NCI-H526 (cell line): ENCODE data around the gene PTPN12.
"Not testable (repeated sequence)": the region's sequence is repeated elsewhere in the genome, so short reads cannot be mapped to it uniquely, and the experiment has no call there.

Experiments
- DNase-seq, 2 experiments: peaks; one replicate each; lab custom pipeline; 2025; lab: John Stamatoyannopoulos, UW

Gene PTPN12

DNA sequence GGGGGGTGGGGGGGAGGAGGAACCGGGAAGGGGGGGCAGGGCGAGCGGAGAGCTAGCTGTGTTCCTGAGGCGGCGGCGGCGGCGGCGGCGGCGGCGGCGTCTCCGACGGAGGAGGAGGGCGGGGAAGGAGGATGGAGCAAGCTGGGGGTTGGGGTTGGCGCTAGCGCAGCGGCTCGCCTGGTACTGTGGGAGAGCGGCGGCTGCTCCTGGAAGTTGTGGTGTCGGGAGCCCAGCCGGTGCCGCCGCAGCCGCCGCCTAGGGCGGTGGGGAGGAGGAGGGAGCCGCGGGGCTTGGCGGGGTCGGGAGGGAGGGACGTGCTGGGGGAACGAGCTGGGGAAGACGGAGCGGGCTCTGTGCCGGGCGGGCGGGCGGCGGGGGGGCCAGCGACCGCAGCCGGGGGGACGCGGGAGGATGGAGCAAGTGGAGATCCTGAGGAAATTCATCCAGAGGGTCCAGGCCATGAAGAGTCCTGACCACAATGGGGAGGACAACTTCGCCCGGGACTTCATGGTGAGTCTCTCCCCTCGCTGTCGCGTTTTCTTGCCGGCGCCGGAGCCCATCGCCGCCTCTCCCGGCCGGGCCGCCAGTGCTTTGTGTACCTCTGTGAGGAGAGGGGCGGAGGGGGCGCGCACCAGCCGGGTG is at the start of gene PTPN12:
Gene PTPN12, plus strand, starts transcription at position 160 of the 642 bp plus-strand sequence. Its CDS starts 252 bp downstream, at position 412.
- peak; percentile 86 to 97 for DNase-seq

DNA sequence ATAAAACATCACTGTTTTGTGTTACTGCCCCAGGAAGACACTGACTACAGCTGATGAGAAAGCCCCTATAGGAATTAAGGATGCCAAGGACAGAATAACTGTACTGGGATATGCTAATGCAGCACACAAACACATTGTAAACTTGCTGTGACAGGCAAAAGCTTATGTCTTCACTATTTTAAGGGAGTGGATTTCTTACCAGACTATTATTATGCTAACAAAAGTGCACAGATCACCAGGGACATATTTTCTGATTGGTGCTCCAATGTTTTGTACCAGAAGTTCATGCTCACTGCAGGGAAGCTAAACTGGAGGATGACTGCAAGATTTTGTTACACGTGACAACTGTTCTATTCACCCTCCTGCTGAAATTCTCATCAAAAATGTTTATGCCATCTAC is 48.1 kb upstream of the PTPN12 start:
- no peak for DNase-seq

DNA sequence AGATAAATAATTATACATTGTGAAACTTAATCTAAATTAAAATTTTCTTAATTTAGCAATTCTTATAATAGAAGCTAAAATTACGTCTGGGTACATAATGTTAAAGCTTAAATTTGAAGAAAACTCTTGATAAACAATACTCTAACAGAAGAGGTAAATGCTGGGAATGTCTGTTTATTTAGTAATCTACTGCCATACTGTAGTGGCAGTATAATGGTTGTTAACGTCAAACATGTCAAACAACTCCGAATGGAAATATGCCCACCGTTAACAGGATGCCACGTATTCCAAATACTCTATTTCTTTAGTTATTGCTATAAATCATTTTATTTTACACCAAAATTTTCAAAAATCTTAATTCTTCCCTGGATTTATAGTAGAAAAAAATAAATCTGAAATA is 40.0 kb upstream of the PTPN12 start:
- no peak for DNase-seq

DNA sequence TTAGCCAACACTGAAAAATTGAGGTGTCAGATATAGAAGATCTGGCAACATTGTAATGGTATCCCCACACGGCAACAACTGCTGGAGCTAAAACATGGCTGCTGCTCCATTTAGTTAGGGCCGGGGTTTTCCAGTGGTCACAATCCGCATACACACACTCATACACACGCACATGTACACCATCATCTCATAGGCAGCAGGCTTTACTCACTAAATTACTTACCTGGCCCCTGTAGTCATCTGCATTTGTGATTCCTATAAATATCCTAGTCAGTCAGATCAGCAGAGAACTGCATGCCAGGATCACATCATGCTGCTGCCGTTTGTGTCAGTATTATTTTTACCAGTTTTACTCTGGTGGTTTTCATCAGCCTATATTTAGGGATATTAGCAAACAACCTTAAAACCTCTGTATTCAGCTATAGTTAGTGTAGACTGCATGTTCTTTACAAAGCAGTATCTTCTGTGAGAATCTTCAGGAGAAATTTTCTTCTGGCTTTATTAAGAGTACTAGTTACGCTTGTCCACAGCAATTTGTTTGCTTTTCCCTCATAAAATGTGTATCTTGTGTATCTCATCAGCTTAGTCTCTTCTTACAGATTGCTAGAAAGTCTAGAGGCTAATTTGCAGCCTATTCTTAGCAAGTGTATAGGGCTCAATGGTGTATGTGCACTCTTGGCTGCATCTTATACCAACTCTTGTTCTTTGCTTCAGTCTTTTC is 38.3 kb upstream of the PTPN12 start:
- DNase-seq = peak; percentile 14 to 28

DNA sequence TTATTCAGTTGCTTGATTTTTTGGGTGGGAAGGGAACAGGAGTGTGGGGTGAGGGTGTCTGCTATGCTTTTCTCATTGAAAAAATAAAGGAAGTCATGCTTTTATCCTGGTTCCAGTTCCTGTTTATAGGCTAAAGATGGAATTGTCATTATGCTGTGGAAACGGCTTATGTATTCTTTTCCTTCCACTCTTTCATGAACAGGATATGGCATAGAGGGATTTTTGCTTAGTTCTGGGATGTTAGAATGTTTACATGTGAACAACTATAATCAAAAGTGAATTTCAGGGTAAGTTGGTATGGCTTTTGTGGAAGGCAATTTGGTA is 35.9 kb upstream of the PTPN12 start:
- no peak for DNase-seq

DNA sequence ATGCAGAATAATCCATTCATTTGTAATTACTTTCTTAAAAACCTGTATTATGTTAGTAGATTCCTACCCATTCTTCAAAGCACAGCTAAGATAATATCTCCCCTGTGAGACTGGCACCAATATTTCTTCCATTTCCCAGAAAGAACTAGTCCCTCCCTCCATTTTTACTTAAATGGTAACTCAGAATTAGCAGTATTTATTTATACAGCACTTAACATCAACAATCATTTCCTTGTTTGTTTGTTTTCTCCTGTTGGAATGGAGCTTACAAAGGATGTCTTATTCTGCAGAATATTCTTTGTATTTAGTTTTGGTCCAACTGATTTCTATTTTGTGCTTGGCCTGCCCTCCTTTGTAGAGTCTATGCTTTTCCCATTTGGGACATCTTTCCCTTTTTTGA is 32.1 kb upstream of the PTPN12 start:
- DNase-seq = no peak

DNA sequence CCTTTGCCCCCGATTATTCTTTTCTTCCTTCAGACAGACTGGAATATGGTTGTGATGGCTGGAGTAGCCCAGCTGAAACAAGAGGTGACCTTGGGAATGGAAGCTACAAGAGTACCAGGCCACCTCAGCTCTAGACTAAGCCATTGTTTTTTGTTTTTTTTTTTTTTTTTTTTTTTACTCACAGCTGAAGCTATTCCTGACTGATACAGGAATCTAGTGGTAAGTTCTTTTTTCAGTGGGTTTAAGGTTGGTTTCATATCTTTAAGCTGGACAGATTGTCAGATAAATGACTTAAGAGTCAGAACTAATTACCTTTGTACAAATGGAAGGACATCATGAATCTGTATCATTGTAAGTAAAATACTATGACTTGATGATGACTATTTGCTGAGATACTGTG is 30.2 kb upstream of the PTPN12 start:
- DNase-seq = no peak

DNA sequence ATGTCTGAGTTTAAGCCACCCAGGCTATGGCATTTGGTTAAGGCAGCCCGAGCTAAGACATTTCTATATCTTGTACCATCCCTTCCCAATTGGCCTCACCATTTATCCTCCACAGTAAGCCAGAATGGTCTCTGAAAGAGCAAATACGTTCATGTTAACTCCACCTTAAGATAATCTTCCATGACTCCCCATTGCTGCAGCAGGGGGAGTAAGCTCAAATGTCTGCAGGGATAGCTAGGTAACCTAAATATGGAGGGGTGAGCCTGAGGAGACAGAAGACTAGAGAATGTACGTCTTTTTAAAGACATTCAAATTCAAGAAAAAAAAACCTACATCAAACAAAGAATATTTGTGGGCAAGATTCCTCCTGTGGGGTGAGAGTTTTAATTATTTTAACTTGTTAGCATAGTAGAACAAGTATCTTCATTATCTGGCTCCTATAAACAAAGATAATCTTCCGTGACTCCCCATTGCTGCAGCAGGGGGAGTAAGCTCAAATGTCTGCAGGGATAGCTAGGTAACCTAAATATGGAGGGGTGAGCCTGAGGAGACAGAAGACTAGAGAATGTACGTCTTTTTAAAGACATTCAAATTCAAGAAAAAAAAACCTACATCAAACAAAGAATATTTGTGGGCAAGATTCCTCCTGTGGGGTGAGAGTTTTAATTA is 24.0 kb upstream of the PTPN12 start:
- not testable (repeated sequence) for DNase-seq

DNA sequence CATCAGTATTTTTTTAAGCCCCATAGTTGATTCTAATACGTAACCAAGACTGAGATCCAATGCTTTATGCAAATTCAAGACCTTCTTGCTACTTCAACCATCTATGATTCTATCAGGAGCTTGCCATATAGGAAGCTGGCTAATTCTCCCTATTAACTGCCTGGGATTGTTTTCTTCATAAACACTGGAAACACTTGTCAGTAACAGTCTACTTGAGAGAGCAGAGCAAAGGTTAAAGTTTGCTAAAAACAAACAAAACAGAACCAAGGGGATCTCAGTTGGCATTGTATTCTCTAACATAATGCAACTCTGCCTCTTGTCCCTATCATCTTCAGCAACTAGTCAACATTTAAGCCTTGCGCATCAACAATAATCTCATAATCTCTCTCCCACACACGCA is 21.0 kb upstream of the PTPN12 start:
- no peak for DNase-seq

DNA sequence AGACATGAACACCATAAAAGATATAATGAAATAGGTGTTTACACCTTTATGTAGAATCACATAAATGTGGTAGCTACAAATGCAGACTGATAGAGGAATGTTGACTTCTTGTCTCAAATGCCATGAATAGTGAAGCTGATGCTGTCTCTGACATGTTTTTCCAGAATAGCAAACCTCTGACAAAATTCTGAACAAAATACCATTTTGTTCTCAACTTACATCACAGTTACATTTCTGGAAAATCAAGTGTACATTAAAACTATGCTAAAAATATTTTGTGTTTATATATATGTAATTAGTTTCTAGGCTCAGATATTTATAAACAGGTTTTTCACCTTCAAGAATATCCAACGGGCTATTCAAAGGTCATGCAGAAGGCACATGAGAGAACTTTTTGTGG is 16.8 kb upstream of the PTPN12 start:
- DNase-seq = no peak

DNA sequence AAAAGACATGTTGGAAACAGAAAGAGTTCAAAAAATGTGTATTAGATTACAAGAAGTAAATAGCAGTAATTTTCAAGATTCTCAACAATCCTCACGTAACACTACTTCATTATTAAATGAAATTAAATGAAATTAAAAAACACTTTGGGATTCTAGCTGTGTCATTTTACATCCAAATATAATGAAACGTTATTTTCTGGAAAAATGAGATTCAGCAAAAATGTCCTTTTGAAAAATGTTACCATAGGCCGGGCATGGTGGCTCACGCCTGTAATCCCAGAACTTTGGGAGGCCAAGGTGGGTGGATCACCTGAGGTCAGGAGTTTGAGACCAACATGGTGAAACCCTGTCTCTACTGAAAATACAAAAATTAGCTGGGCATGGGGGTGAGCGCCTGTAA is 15.6 kb upstream of the PTPN12 start:
- not testable (repeated sequence) for DNase-seq

DNA sequence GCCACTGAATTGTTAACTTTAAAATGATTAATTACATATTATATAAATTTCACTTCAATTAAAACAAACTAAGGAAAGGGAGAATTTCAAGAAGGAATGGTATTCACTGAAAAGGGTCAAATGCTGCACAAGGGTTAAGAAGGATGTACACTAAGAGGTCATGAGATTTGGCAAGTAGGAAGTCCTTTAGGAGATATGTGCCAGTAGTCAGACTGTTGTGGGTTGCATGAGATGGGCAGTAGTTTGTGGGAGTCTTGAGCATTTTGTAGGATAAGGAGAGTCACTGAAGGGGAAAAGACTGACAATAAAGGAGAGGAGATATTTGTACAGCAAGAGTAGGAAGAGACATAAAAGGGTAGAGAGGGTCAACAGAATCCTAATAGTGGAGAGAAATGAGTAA is 12.4 kb upstream of the PTPN12 start:
- DNase-seq = no peak

DNA sequence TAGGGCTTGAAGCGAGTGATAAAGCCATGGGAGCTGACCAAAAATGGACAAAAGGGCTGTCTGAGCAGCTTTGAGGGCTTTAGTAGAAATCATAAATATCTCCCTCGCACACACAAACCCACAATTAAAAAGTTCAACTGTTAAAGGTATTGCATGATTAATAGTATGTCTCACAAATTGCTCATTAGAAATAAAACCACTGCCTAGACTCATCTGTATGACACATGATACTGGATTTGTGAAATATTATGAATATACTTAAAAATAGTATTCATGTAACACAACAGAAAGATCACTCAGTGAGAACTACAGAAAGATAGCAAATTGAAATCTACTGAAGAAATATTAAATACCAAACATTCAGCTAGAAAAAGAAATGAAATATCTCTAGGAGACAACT is 11.9 kb upstream of the PTPN12 start:
- DNase-seq = no peak

DNA sequence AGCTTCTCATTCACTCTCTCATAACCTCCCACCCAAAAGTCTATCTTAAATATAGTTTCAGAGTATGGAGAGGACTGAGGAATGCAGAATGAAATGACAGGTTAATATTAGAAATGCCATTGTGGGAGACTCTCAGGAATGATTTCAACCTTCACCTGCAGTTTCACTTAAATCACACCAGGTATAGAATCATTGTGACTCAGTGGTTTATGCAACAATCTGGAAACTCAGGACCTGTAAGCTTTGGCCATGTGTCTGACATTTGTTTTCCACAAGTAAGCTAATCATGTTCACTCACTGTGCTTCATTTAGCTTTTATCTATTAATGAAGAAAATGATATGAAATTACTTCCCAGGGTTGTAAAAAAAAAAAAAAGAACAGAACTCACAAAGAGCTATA is 8.7 kb upstream of the PTPN12 start:
- no peak for DNase-seq

DNA sequence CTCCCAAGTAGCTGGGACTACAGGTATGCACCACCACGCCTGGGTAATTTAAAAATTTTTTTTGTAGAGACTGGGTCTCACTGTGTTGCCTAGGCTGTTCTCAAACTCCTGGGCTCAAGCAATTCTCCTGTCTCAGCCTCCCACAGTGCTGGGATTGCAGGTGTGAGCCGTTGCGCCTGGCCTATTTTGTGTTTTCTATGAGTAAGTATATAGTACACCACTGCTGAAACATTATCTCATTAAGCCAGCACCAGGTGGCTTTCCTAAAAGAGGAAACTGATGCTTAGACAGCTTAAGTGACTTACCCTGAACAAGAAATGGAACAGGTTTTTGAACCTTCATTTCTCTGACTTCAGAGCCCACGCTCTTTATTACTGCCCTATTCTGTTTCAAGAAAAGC is 7.8 kb upstream of the PTPN12 start:
- no peak for DNase-seq

DNA sequence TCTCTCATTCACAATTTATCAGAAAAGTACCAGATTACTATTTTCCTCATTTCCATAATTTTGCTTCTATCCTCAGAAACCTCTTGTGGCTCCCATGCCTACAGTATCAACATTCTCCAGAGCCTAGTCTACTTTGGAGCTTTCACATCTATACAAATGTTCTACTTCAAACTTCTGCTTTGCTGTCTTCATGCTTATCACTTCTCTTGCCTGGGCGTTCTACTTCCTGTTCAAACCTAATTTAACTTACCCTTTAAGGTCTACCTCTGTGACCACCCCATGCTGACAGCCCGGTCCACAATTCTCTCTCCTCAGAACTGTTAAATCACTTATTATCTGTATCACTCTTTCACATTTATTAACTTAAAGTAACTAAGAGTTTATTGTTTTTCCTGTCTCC is 6.1 kb upstream of the PTPN12 start:
- no peak for DNase-seq

DNA sequence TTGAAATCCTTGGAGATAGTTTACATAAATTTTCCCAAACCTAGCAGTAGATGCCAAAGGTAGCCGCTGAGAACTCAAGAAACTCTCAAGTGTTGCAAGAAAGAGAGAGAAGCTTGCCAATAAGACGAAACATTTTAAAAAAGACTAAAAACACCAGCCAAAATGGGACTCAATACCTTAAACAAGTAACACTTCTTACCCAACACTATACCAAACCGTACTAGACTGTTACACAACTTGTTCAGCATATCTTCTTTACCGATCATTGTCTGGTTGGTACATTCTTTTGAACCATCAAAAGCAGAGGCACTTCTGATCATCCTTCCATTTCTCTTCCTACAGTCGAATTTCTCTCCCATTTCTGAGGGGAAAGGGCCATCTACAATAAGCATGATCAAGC is 4.8 kb upstream of the PTPN12 start:
- no peak for DNase-seq

DNA sequence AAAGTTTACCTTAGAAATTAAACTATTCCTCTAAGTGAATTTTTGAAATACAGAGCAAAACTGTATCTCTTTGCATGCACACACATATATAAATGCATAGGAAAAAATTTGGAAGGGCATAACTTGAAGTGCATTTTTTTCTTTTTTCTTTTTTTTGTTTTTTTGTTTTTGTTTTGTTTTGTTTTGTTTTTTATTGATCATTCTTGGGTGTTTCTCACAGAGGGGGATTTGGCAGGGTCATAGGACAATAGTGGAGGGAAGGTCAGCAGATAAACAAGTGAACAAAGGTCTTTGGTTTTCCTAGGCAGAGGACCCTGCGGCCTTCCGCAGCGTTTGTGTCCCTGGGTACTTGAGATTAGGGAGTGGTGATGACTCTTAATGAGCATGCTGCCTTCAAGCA is 4.4 kb upstream of the PTPN12 start:
- DNase-seq = not testable (repeated sequence)

DNA sequence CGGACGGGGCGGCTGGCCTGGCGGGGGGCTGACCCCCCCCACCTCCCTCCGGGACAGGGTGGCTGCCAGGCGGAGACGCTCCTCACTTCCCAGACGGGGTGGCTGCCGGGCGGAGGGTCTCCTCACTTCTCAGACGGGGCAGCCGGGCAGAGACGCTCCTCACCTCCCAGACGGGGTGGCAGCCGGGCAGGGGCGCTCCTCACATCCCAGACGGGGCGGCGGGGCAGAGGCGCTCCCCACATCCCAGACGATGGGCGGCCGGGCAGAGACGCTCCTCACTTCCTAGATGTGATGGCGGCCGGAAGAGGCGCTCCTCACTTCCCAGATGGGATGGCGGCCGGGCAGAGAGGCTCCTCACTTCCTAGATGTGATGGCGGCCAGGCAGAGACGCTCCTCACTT is 3.0 kb upstream of the PTPN12 start:
- not testable (repeated sequence) for DNase-seq

DNA sequence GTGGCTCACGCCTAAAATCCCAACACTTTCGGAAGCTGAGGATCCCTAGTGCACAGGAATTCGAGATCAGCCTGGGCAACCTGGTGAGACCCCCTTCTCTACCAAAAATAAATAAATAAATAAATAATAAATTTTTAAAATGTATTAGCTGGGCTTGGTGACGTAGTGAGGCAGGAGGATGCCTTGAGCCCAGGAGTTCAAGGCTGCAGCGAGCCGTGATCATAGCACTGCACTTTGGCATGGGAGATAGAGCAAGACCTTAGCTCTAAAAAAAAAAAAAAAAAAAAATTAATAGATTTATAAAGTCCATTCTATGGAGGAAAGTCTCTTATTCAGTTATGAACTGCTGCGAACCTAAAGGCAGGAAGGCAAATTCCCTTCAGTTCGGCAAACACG is 1.1 kb upstream of the PTPN12 start:
- peak in 1 of 2 experiments; percentile 45 for DNase-seq

DNA sequence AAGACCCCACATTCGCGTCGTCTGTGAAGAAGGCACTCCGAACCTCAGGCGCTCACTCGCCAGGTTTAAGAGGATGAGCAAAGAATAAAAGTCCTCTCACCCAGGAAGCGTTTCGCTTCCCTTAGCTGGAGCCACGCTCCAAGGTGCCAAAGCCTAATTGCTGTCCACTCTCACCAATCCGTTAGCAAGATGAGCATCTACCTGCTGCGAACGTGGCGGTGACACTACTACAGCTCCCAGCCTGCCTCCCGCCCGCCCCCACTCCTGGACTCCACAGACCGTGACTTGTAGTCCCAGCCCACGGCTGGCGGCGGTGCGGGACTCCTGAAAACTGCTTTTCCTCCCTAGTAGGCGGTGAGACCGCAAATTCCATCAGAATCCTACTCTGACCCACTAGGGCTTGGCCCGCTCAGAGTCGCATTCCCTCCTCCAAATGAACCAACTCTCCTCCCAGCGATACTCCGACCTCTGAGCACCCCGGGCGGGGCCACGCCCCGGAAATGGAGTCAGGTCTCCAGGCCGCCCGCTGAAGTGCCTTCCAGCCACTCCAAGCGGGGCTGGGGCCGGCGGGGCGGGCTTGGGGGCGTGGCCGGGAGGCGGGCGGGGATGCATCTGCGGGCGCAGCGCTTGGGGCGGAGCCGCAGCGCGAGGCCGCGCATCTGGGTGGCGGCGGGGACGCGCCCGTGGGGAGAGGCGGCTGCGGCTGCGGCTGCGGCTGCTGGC is 521 bp upstream of the PTPN12 start:
- peak; percentile 94 to 99 for DNase-seq

DNA sequence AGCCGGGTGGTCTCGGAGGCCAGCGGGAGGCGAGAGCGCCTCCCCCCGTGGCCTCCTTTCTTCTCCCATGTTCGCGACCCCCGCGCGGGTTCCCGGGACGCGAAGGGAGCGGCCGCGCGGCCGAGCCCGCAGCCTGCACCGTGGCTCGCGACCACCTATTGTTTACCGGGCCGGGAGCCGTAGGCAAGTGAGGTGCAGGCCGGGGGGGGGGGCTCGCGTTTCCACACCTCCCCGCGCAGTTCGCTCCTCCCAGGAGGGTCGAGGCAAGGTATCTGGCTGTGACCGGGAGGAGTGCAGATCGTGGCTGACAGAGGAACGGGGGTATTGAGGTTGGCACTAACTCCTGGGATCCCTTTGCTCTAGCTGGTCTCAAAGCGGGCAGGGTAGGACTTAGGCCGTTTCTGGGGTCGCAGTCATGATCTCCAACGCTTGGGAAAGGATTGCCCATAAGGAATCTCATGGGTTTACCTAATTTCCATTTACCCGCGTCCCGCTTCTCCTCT is 734 bp downstream of the PTPN12 start:
- peak; percentile 72 to 84 for DNase-seq
